Measurements from ENCODE around the gene MUC20.
"Not testable (repeated sequence)": the region's sequence is repeated elsewhere in the genome, so short reads cannot be mapped to it uniquely, and the experiment has no call there.

Gene MUC20

GRCh38 chr3:195763843-195764825 is 43.4 kb downstream of the MUC20 start:
- TF ChIP-seq POLR2A (IDR thresholded peaks at IDR 0.05; ENCODE audit: low read depth, low read length), result no peak
- no peak for TF ChIP-seq POLR2AphosphoS5 (IDR thresholded peaks at IDR 0.05; ENCODE audit: low read depth, low read length)
- TF ChIP-seq TAF1 (IDR thresholded peaks at IDR 0.05; ENCODE audit: borderline replicate concordance, low read depth, low read length), result no peak
- no peak for FAIRE-seq
- DNase-seq (ENCODE audit: insufficient read length), result no peak

GRCh38 chr3:195764961-195765706 is 44.4 kb downstream of the MUC20 start:
- no peak for TF ChIP-seq TAF1 (IDR thresholded peaks at IDR 0.05; ENCODE audit: borderline replicate concordance, low read depth, low read length)
- DNase-seq (ENCODE audit: insufficient read length), result no peak
- no peak for FAIRE-seq

- FAIRE-seq (no peak), DNase-seq (ENCODE audit: insufficient read length) (no peak)
- no peak for TF ChIP-seq POLR2AphosphoS5 (IDR thresholded peaks at IDR 0.05; ENCODE audit: low read depth, low read length)
- no peak for TF ChIP-seq TAF1 (IDR thresholded peaks at IDR 0.05; ENCODE audit: borderline replicate concordance, low read depth, low read length)
- no peak for TF ChIP-seq POLR2A (IDR thresholded peaks at IDR 0.05; ENCODE audit: low read depth, low read length)
Measured at GRCh38 chr3:195766671-195767070, 45.9 kb downstream of the MUC20 start.

GRCh38 chr3:195767792-195768191 is 47.0 kb downstream of the MUC20 start:
- DNase-seq (ENCODE audit: insufficient read length) (no peak), FAIRE-seq (no peak)
- TF ChIP-seq POLR2A (IDR thresholded peaks at IDR 0.05; ENCODE audit: low read depth, low read length), result no peak
- TF ChIP-seq TAF1 (IDR thresholded peaks at IDR 0.05; ENCODE audit: borderline replicate concordance, low read depth, low read length), result no peak
- no peak for TF ChIP-seq POLR2AphosphoS5 (IDR thresholded peaks at IDR 0.05; ENCODE audit: low read depth, low read length)

- no peak for FAIRE-seq
- no peak for DNase-seq (ENCODE audit: insufficient read length)
- TF ChIP-seq TAF1 (IDR thresholded peaks at IDR 0.05; ENCODE audit: borderline replicate concordance, low read depth, low read length) (no peak), POLR2A (IDR thresholded peaks at IDR 0.05; ENCODE audit: low read depth, low read length) (no peak), POLR2AphosphoS5 (IDR thresholded peaks at IDR 0.05; ENCODE audit: low read depth, low read length) (no peak)
Measured at GRCh38 chr3:195768414-195768813, 47.6 kb downstream of the MUC20 start.

GRCh38 chr3:195768831-195769303 is 48.1 kb downstream of the MUC20 start:
- TF ChIP-seq POLR2AphosphoS5 (IDR thresholded peaks at IDR 0.05; ENCODE audit: low read depth, low read length) (no peak), POLR2A (IDR thresholded peaks at IDR 0.05; ENCODE audit: low read depth, low read length) (no peak), TAF1 (IDR thresholded peaks at IDR 0.05; ENCODE audit: borderline replicate concordance, low read depth, low read length) (no peak)
- DNase-seq (ENCODE audit: insufficient read length) (no peak), FAIRE-seq (no peak)

GRCh38 chr3:195769551-195769950 is 48.8 kb downstream of the MUC20 start:
- TF ChIP-seq POLR2AphosphoS5 (IDR thresholded peaks at IDR 0.05; ENCODE audit: low read depth, low read length), result no peak
- TF ChIP-seq POLR2A (IDR thresholded peaks at IDR 0.05; ENCODE audit: low read depth, low read length), result no peak
- no peak for TF ChIP-seq TAF1 (IDR thresholded peaks at IDR 0.05; ENCODE audit: borderline replicate concordance, low read depth, low read length)
- DNase-seq (ENCODE audit: insufficient read length), result no peak
- no peak for FAIRE-seq

GRCh38 chr3:195770081-195770840 is 49.5 kb downstream of the MUC20 start:
- TF ChIP-seq POLR2AphosphoS5 (IDR thresholded peaks at IDR 0.05; ENCODE audit: low read depth, low read length), result no peak
- no peak for TF ChIP-seq POLR2A (IDR thresholded peaks at IDR 0.05; ENCODE audit: low read depth, low read length)
- no peak for TF ChIP-seq TAF1 (IDR thresholded peaks at IDR 0.05; ENCODE audit: borderline replicate concordance, low read depth, low read length)
- FAIRE-seq, result no peak

GRCh38 chr3:195770841-195771645 is 50.3 kb downstream of the MUC20 start:
- not testable (repeated sequence) for FAIRE-seq; DNase-seq (ENCODE audit: insufficient read length)

More at GRCh38 chr3:195770081-195770840, 49.5 kb downstream of the MUC20 start:
- no peak for DNase-seq (ENCODE audit: insufficient read length)

GRCh38 chr3:195771646-195772300 is 51.0 kb downstream of the MUC20 start:
- DNase-seq (ENCODE audit: insufficient read length), result no peak
- TF ChIP-seq POLR2A (IDR thresholded peaks at IDR 0.05; ENCODE audit: low read depth, low read length), result no peak
- no peak for TF ChIP-seq TAF1 (IDR thresholded peaks at IDR 0.05; ENCODE audit: borderline replicate concordance, low read depth, low read length)
- no peak for TF ChIP-seq POLR2AphosphoS5 (IDR thresholded peaks at IDR 0.05; ENCODE audit: low read depth, low read length)
- FAIRE-seq, result no peak

Data from GM12892 (cell line).